ENCODE results near the gene TMEM92.
"Not testable (repeated sequence)": the region's sequence is repeated elsewhere in the genome, so short reads cannot be mapped to it uniquely, and the experiment has no call there.

Gene TMEM92

GRCh38 chr17:50276588-50277356 is 2.5 kb downstream of the TMEM92 start:
- no peak for DNase-seq

GRCh38 chr17:50277357-50277754 is 3.1 kb downstream of the TMEM92 start:
- no peak for DNase-seq

- DNase-seq = no peak
Observed at GRCh38 chr17:50278526-50279180, 4.4 kb downstream of the TMEM92 start.

- no peak for DNase-seq
Observed at GRCh38 chr17:50279181-50279526, 4.9 kb downstream of the TMEM92 start.

GRCh38 chr17:50279639-50280038 is 5.4 kb downstream of the TMEM92 start:
- DNase-seq = no peak

GRCh38 chr17:50280068-50280467 is 5.8 kb downstream of the TMEM92 start:
- no peak for DNase-seq

- no peak for DNase-seq
Observed at GRCh38 chr17:50280801-50281441, 6.7 kb downstream of the TMEM92 start.

- no peak for DNase-seq
Observed at GRCh38 chr17:50281739-50282401, 7.6 kb downstream of the TMEM92 start.

- DNase-seq = no peak
Observed at GRCh38 chr17:50283246-50283645, 9.0 kb downstream of the TMEM92 start.

GRCh38 chr17:50283714-50284113 is 9.4 kb downstream of the TMEM92 start:
- no peak for DNase-seq

- no peak for DNase-seq
Observed at GRCh38 chr17:50285941-50286340, 11.7 kb downstream of the TMEM92 start.

- not testable (repeated sequence) for DNase-seq
Observed at GRCh38 chr17:50287302-50287701, 13.0 kb downstream of the TMEM92 start.

GRCh38 chr17:50288306-50288705 is 14.0 kb downstream of the TMEM92 start:
- DNase-seq = no peak

- no peak for DNase-seq
Observed at GRCh38 chr17:50289278-50289677, 15.0 kb downstream of the TMEM92 start.

GRCh38 chr17:50289991-50290702 is 15.9 kb downstream of the TMEM92 start:
- no peak for DNase-seq

GRCh38 chr17:50290933-50291332 is 16.7 kb downstream of the TMEM92 start:
- no peak for DNase-seq

- DNase-seq = no peak
Observed at GRCh38 chr17:50292465-50292864, 18.2 kb downstream of the TMEM92 start.

GRCh38 chr17:50295021-50295420 is 20.8 kb downstream of the TMEM92 start:
- DNase-seq = no peak

- DNase-seq = peak; percentile 82
Observed at GRCh38 chr17:50297407-50297865, 23.2 kb downstream of the TMEM92 start.

GRCh38 chr17:50298018-50298417 is 23.8 kb downstream of the TMEM92 start:
- no peak for DNase-seq

GRCh38 chr17:50299776-50300175 is 25.5 kb downstream of the TMEM92 start:
- no peak for DNase-seq

GRCh38 chr17:50300824-50301223 is 26.6 kb downstream of the TMEM92 start:
- not testable (repeated sequence) for DNase-seq
